Measurements from ENCODE around the gene COASY. TPM values are rescaled to one million over a fixed set of nuclear protein-coding genes. Genes with fewer than 3 reads are reported as not detected.
"Not testable (repeated sequence)": the region's sequence is repeated elsewhere in the genome, so short reads cannot be mapped to it uniquely, and the experiment has no call there.

Gene COASY
- total RNA-seq, 3 donors from 2014 or later, result 74.5 to 98.7 (median 87.8) TPM

- H3K36me3 ChIP-seq (ENCODE audit: low read depth), result no peaks in the 10 kb centered on the region
- peaks cover 27% of the 10 kb centered on the region for H3K4me1 ChIP-seq (ENCODE audit: low read depth)
- DNase-seq (peak in 2 of 3 donors; percentile 58 to 63), ATAC-seq (no peak)
- intact Hi-C loops (cut with DNase I, micrococcal nuclease), result no loop called here
- no peak for TF ChIP-seq CTCF (IDR thresholded peaks at IDR 0.05)
- H3K9me3 ChIP-seq, result no peaks in the 10 kb centered on the region
- H3K4me3 ChIP-seq, result no peak overlapping the region
Observed at GRCh38 chr17:42537156-42537805, 24.7 kb upstream of the COASY start.

GRCh38 chr17:42537826-42538451 lies 24.0 kb upstream of the COASY start:
- no peak for TF ChIP-seq CTCF (IDR thresholded peaks at IDR 0.05)
- Histone ChIP-seq H3K36me3 (ENCODE audit: low read depth) (no peaks in the 10 kb centered on the region), H3K9me3 (no peaks in the 10 kb centered on the region), H3K4me3 (no peak overlapping the region), H3K4me1 (ENCODE audit: low read depth) (peaks cover 29% of the 10 kb centered on the region)
- DNase-seq, result no peak
- intact Hi-C loops (cut with DNase I, micrococcal nuclease), result no loop called here
- no peak for ATAC-seq

GRCh38 chr17:42538482-42538881 lies 23.5 kb upstream of the COASY start:
- no peak for ATAC-seq
- Histone ChIP-seq H3K9me3 (no peaks in the 10 kb centered on the region), H3K4me3 (no peak overlapping the region), H3K4me1 (ENCODE audit: low read depth) (peaks cover 29% of the 10 kb centered on the region), H3K36me3 (ENCODE audit: low read depth) (no peaks in the 10 kb centered on the region)
- intact Hi-C loops (cut with DNase I, micrococcal nuclease), result no loop called here
- peak in 1 of 3 donors; percentile 43 for DNase-seq
- TF ChIP-seq CTCF (IDR thresholded peaks at IDR 0.05), result no peak

- H3K4me3 ChIP-seq, result not testable (repeated sequence)
Observed at GRCh38 chr17:42540558-42540957, 21.4 kb upstream of the COASY start.

GRCh38 chr17:42541041-42541833 lies 20.7 kb upstream of the COASY start:
- H3K36me3 ChIP-seq (ENCODE audit: low read depth), result no peaks in the 10 kb centered on the region
- ATAC-seq, result peak; percentile 86
- peak in 2 of 3 donors; percentile 56 to 62 for DNase-seq

More at GRCh38 chr17:42540558-42540957, 21.4 kb upstream of the COASY start:
- ATAC-seq; intact Hi-C loops (cut with DNase I, micrococcal nuclease); H3K36me3 ChIP-seq (ENCODE audit: low read depth); H3K9me3 ChIP-seq: not testable (repeated sequence)
- peak in 1 of 3 donors; percentile 9 for DNase-seq
- H3K4me1 ChIP-seq (ENCODE audit: low read depth), result peaks cover 26% of the 10 kb centered on the region

More at GRCh38 chr17:42541041-42541833, 20.7 kb upstream of the COASY start:
- no peak overlapping the region for H3K4me3 ChIP-seq
- TF ChIP-seq CTCF (IDR thresholded peaks at IDR 0.05), result no peak
- H3K9me3 ChIP-seq, result no peaks in the 10 kb centered on the region
- peaks cover 25% of the 10 kb centered on the region for H3K4me1 ChIP-seq (ENCODE audit: low read depth)
- intact Hi-C loops (cut with DNase I, micrococcal nuclease), result no loop called here

All from mucosa of descending colon (tissue), 3 donors.